GF-D8 (cell line): ENCODE results near the gene ZNF217.
"Not testable (repeated sequence)": the region's sequence is repeated elsewhere in the genome, so short reads cannot be mapped to it uniquely, and the experiment has no call there.

Source experiments
- DNase-seq: peaks from one replicate; lab custom pipeline; 2025; lab: John Stamatoyannopoulos, UW

ZNF217 gene

GRCh38 chr20:53527196-53527595 is 66.4 kb downstream of the ZNF217 start:
- no peak for DNase-seq

- no peak for DNase-seq
These were observed 68.9 kb downstream of the ZNF217 start for GRCh38 chr20:53524589-53525312.

- not testable (repeated sequence) for DNase-seq
These were observed 70.0 kb downstream of the ZNF217 start for GRCh38 chr20:53523615-53524014.

- DNase-seq, result no peak
These were observed 70.9 kb downstream of the ZNF217 start for GRCh38 chr20:53522696-53523095.

DNA sequence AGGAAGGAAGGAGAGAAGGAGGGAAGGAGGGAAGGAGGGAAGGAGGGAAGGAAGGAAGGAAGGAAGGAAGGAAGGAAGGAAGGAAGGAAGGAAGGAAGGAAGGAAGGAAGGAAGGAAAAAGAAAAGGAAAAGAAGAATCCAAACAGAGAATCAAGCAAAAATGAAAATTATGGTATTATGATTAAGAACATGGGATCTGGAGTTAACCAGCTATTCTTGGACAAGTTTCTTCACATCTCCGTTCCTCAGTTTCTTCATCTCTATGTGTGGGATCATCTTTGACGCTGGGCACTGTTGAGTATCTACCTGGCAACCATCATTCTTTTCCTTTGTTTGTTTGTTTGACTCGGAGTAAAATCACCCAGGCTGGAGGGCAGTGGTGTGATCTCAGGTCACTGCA is 71.6 kb downstream of the ZNF217 start:
- DNase-seq, result no peak

DNA sequence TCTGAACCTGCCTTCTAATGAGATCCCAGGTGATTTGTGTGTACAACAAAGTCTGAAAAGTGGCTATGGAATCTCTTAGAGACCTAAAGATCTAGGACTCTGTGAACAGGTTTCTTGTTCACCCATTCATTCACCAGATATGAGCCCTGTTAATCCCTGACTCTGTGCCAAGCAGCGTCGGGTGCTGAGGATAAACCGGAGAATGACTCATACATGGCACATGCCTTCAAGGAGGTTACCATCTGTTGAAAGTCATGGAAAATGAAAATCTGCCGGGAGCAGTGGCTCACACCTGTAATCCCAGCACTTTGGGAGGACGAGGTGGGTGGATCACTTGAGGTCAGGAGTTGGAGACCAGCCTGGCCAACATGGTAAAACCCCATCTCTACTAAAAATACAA is 72.2 kb downstream of the ZNF217 start:
- not testable (repeated sequence) for DNase-seq

GRCh38 chr20:53517146-53517545 is 76.5 kb downstream of the ZNF217 start:
- no peak for DNase-seq
